GM21381 (cell line): ENCODE data around the gene HADH.

ENCODE experiments used
- ATAC-seq: cut with Tn5 transposase; IDR thresholded peaks from one replicate; pipeline ENCODE4 v1.9.1; 2021; ENCODE audit warnings: mild to moderate bottlenecking, moderate library complexity; ENCODE audit not compliant: unreplicated experiment

Gene HADH

DNA sequence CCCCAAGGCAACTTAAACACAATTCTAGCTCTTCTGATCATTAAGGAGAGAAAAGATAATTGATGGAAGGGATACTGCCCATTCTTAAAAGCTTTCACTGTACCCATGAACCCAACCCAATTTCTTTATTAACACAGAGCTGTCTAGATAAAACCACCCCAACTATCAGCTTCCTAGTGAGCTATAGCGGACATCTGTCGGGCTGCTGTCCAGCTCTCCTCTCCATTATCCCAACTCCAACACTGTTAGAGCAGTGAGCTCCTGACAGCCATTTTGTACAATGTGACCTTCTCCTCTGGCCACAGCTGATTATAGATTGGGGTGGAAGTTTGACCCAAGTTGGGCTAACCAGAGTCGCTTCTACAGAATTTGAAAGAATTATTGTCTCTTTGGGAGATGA, 66.1 kb downstream of the HADH start:
- no peak for ATAC-seq

DNA sequence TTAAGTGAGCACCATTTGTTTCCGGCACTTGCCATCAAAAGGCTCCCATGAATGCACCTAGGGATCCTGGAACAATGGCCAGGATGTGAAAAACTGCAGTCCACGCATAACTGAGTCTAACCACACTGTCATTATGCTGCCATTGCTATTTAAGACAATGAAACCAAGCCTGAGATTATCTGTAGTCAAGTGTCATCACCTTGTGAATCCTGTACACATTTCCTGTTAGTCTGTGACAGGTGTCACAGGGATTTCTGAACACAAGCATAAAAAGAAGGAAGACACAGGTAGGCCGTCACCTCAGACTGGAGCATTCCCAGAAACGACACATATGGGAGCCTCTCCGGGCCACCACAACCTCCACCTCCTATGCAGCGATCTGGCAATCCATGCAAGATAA, 66.7 kb downstream of the HADH start:
- ATAC-seq = no peak

DNA sequence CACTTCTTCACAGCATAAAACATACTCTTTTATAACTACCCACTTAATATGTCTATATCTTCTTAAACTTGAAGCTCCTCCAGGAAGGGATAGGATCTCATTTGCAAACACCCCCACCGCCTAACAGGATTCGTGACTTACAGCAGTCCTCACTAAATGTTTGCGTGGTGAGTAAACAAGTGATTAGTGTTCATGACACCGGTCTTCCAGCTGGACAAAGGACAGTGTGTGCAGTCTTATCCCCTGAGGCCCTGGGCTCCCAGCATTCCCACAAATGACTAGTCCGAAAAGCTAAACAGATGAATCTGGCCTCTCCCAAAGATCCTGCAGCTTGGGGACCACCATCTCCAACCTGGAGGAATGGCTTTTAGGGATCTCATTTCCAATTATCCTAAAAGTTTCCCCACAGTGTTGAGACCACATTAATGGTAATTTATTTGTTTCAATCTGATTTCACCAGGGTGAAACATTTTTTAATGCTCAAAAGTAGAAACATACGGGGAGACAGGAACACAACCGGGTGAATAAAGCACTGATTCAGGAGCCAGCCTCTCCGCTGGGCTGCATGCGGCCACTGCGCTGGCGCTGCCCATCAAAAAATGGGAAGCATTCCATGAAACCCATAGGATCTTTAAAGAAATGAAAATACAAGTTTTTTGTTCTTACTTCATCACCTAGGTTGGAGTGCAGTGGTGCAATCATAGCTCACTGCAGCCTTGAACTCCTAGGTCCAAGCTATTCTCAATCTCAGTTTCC, 69.2 kb downstream of the HADH start:
- no peak for ATAC-seq

DNA sequence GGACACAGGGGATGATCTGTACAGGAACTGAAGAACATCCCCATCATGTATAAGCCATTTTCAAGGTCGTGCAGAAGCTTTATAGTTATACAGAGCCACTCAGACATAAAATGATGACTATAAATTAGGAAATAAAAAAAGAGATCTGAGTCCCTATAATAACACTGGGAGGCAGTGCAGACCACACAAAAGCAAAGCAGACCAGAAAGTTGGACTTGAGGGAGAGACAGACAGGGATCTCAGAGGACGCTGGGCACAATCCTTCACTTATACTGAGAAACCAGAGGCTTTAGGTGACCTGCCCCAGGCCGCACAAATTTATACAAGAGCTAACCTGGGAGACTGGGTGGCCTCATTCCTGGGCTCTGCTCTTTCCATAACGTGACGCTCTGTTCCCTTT, 70.5 kb downstream of the HADH start:
- no peak for ATAC-seq

DNA sequence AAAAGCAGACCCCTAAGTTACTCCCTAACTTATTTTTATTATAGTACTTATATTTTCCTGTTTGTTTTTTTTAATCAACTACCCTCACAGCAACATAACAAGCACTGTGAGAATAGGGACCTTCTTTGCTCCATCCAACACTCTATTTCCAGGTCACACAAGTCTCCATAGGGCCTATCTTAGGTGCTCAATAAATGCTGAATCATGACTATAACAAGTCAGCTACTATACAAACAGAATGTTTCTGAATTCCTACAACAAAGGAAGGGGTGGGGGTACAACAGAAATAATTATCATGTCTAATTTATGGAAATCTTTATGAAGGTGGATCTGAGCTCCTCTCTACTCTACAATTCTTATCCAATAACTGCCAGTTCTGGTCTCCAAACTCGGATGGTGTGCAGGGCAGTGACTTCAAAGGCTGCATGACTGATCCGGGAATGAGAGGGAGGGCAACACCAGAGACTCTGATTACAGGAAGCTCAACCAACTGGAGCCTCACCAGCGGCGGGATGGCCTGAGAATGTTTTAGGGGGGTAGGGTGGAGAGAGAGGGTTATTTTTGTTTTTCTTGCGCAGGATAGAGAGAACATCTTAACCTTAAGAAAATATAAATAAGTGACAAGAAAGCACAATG, 71.1 kb downstream of the HADH start:
- no peak for ATAC-seq

DNA sequence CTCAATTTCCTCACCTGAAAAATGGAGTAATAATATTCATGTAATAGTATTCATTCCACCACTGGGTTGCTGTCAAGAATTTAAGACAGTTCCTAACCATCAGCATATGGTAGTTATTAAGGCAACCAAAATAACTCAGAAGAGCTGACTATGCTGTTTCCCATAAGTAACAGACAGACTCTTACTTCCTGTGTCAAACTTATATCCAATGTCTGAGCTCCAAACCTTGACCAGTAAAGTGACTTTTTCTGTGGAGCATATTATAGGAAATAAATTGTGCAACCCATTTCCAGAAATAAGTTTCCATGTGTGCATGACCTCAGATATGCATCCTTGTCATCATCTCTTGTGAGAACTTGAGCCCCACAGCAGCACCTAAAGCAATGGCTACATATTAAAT, 78.8 kb downstream of the HADH start:
- no peak for ATAC-seq

DNA sequence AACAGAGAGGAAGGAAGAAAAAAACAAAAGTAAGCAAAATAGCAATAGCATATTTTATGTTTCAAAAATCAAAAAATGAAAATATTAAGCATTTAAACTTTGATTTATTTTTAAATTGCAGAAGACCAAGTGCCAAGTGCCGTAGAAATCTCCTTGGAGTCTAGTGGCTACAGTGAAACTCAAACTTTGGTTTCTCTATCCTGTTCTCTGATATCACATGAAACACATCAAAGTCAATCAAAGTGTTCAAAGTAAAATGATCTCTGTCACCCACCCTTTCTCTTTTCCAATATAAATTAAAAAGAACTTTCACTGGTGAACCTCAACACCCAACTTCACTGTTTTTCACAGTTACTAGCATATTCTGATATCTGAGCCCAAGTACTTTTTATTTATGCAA, 81.1 kb downstream of the HADH start:
- no peak for ATAC-seq

DNA sequence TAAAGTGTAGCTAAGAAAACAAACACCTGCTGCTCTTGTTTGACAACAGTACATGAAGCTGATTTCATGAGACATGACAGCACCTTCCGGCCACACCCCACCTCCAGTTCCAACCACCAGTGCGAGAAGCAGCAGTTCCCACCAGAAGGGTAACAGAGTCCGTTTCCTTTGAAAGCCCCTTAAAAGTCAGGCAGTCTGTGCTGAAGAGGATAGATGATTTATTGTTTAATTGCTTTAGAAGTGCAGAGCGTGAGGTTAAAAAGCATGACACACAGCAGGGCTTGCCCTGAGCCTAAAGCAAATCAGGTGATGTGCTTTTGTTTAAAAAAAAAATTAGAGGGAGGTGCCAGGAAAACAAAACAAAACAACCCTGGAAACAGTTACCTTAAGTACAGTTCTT, 82.6 kb downstream of the HADH start:
- ATAC-seq = no peak

DNA sequence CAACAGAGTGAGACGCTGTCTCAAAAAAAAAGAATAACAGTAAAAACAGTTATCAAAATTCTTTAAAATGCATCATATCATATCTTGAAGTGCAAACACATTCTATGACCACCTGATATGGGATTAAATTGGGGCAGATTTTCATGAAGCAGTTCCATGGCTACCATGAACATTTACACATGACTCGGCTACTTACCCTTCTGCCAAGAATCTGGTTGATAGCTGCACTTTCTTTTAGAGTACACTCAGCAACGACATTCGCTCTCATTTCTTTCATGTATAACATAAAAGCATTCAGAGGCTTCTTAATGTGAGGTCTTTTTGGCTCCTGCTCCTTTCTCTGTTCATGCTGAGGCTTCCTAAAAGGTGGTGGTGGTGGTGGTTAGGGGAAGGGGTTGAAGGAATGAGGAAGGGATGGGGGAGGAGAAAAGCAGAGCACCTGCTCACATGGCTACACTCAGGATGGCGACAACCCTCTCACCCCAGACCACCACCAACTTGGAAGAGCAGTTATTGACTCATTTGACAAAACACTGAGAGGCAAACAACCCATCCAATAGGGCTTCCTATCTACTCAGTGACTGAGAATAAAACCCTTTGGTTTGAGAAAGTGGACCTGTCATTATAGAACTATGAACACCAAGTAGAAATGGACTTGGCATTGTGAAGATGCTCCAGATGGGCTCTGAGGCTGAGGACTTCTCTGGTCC, 88.5 kb downstream of the HADH start:
- no peak for ATAC-seq

DNA sequence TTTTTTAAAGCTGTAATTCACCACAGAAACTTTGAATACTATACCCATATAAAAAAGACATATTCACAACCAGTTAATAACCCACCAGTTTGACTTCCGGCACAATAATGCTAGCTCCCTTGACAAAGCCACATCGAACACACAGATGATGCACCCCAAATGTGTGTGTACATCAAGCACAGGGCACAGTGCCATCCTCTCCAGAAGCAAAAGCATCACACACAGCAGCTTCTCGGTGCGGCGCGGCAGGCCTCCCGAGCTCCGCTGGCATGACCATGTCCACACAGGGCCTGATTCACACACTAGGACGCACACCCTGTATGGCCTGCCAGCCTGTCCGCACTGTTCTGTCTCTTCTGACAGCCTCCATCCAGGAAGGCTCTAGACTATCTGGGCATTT, 91.1 kb downstream of the HADH start:
- no peak for ATAC-seq

DNA sequence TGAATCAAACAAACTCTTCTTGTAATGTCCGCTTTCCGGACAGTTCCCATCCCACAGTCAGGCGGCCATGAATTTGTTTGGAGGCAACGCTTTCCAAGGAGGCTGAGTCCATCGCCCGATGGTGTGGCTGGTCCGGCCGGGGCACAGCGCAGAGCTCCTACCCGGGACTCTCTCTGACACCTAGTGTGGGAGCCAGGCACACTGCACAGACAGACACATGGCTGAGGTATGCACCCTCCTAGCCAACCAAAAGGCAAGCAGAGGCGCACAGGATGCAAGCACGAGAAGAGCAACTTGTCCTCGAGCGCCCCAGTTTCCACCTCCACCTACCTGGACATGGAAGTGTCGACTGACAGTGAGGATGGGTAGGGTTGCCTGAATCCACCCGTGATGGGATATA, 91.6 kb downstream of the HADH start:
- no peak for ATAC-seq
